GM10248 (cell line): ENCODE measurements around the gene OBSCN.

Experiments used
- CTCF ChIA-PET: fragments of 300-600 bp; sonication (Branson Sonifier 250); formaldehyde crosslinking; extraction: SDS; loops from one replicate; lab custom pipeline; 2021; ENCODE audit warnings: antibody characterized with exemption; lab: Yijun Ruan, JAX
- POLR2A ChIA-PET: fragments of 350-650 bp; sonication (Branson Sonifier 250); formaldehyde crosslinking; extraction: SDS; loops from one replicate; lab custom pipeline; 2020; ENCODE audit warnings: antibody characterized with exemption; lab: Yijun Ruan, JAX
- DNase-seq: peaks from one replicate; pipeline ENCODE4 v3.0.0; 2012; ENCODE audit errors: extremely low spot score
- TF ChIP-seq, protein P1 (sequence below): IDR thresholded peaks from 2 replicates; pipeline ENCODE4 v1.5.1; 2012; ENCODE audit warnings: mild to moderate bottlenecking, low read depth; ENCODE audit errors: extremely low read depth, missing control alignments, control extremely low read depth

Gene OBSCN

DNA sequence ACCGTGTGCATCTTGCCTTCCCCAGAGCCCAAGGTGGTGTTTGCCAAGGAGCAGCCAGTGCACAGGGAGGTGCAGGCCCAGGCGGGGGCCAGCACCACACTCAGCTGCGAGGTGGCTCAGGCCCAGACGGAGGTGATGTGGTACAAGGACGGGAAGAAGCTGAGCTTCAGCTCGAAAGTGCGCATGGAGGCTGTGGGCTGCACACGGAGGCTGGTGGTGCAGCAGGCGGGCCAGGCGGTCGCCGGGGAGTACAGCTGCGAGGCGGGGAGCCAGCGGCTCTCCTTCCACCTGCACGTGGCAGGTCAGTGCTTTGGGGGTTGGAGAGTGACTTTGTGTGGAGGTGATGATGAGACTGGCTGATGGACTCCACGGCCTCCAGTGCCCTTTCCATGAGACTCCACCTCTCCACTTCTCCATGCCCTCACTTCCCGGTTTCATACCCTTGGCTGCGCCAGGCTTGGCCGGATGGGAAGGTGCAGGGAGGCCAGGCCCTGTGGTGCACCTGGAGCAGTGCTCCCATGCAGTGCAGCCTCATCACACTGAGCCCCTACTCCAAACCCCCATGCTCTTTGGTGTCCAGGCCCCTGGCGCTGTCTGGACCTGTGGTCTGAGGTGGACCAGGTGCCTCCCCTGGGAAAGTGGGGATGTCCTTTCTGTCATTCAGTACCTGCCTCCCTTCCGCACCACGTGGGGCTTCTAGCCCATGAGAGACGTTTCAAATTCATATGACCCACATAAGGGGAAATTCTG lies 49.0 kb downstream of the OBSCN start:
- CTCF ChIA-PET: interaction anchor here (1.0 kb wide), 1 partner anchor 20 kb away, joined by 3 read pairs; no protein-coding TSS in a partner anchor
- DNase-seq: no peak
- POLR2A ChIA-PET: no interaction called here
- TF ChIP-seq, protein P1, sequence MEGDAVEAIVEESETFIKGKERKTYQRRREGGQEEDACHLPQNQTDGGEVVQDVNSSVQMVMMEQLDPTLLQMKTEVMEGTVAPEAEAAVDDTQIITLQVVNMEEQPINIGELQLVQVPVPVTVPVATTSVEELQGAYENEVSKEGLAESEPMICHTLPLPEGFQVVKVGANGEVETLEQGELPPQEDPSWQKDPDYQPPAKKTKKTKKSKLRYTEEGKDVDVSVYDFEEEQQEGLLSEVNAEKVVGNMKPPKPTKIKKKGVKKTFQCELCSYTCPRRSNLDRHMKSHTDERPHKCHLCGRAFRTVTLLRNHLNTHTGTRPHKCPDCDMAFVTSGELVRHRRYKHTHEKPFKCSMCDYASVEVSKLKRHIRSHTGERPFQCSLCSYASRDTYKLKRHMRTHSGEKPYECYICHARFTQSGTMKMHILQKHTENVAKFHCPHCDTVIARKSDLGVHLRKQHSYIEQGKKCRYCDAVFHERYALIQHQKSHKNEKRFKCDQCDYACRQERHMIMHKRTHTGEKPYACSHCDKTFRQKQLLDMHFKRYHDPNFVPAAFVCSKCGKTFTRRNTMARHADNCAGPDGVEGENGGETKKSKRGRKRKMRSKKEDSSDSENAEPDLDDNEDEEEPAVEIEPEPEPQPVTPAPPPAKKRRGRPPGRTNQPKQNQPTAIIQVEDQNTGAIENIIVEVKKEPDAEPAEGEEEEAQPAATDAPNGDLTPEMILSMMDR: no peak

DNA sequence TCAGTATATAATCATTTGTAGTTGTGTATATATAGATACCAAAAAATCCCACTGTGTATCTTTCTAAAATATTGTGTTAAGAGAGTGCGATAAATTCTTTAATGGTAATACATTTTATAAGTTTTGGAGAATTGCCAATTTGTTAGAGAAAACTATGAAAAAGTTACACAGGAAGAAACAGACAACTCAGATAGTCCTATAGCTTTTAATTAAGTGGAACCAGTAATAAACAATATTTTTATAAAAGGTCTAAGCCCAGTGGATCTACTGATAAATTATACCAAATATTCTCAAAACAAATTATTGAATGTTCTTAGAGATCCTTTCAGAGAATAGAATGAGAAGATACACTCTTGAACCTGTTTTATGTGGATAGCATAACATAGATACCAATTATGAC lies 50.6 kb downstream of the OBSCN start:
- ChIA-PET POLR2A (no interaction called here), CTCF (interaction anchor here (1.3 kb wide), 1 partner anchor 9 kb away, joined by 3 read pairs; no protein-coding TSS in a partner anchor)
- no peak for DNase-seq
- TF ChIP-seq, protein P1: no peak

DNA sequence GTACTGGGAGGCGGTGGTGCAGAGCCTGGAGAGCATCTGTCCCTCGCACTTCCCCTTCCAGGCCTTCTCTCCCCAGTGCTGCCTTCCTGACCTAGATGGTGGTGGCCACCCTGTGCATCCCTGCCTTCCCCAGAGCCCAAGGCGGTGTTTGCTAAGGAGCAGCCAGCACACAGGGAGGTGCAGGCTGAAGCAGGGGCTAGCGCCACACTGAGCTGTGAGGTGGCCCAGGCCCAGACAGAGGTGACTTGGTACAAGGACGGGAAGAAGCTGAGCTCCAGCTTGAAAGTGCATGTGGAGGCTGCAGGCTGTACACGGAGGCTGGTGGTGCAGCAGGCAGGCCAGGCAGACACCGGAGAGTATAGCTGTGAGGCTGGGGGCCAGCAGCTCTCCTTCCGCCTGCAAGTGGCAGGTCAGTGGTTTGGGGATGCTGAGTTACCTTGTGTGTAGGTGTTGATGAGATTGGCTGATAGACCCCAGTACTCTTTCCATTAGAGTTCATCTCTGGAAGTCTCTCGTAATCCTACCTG lies 51.6 kb downstream of the OBSCN start:
- DNase-seq: no peak
- POLR2A ChIA-PET: no interaction called here
- CTCF ChIA-PET: no interaction called here
- TF ChIP-seq, protein P1: no peak

DNA sequence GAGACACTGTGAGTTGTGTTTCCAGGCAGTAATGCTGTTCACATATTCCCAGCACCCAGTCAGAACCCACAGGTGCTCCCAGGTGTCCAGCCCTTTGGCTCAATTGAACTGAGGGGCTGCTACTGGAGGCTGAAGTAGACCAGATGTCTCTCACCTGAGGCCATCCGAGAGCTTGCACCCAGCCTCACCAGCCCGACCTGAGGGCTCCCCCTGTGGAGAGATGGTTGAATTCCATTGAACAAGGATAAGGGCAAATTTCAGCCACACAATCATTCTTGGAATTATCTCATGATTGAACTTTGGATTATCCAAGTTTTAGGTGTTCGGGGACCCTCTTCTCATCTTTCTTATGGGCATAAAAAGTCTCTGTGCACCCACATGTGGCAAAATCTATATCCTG lies 52.1 kb downstream of the OBSCN start:
- CTCF ChIA-PET: no interaction called here
- DNase-seq: no peak
- TF ChIP-seq, protein P1: no peak
- POLR2A ChIA-PET: no interaction called here

DNA sequence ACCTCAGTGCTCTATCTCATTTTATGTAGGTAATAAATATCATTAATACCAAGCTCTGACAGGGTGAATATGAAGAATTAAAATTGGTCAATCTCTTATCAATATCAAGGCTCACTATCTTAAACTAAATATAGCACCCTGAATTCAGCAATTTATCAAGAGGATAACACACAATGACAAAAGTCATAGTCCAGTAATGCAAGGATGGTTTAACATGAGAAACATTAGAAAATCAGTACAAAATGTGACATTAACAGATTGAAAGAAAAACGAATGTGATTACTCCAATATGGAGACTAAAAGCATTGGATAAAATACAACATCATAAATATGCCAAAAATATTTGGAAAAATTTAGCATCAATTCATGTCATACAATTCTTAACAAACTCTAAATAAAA lies 53.9 kb downstream of the OBSCN start:
- TF ChIP-seq, protein P1: no peak
- POLR2A ChIA-PET: no interaction called here
- DNase-seq: no peak
- CTCF ChIA-PET: no interaction called here

DNA sequence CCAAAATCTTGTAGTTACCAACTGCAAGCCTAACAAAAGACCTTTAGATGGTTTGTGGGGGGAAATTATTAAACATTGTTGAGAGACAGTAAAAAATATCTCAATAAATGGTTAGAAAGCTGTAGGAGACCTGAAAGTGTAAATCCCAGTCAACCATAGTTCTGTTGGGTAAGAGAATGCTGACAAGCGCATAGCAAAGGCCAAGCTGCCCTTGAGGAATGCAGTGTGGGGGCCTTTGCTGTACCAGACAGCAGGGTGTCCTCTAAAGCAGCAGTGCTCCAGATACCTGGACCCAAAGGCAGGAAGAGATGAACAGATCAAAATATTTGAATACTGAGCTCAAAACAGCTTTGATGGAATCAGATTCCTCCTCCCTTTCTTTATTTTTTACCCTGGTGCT lies 54.6 kb downstream of the OBSCN start:
- TF ChIP-seq, protein P1: no peak
- POLR2A ChIA-PET: no interaction called here
- CTCF ChIA-PET: no interaction called here
- no peak for DNase-seq
